GM12865 (cell line): ENCODE measurements around the gene MGAT5.
A peak's percentile ranks its signal among the peaks of the same experiment; 100 is the strongest.

Experiments
- DNase-seq: peaks from one replicate; pipeline ENCODE4 v3.0.0; 2010; ENCODE audit warnings: low read depth
- H3K4me3 ChIP-seq: 2 replicates; pipeline ENCODE4 v1.5.1; 2011; ENCODE audit warnings: mild to moderate bottlenecking, low read depth, low read length, control low read depth
- TF ChIP-seq, protein P1 (sequence below): IDR thresholded peaks from 2 replicates; pipeline ENCODE4 v1.5.1; 2011; ENCODE audit warnings: low read length, control low read depth, low read depth, inconsistent platforms; ENCODE audit not compliant: insufficient read depth; ENCODE audit errors: missing control alignments

Gene MGAT5

DNA sequence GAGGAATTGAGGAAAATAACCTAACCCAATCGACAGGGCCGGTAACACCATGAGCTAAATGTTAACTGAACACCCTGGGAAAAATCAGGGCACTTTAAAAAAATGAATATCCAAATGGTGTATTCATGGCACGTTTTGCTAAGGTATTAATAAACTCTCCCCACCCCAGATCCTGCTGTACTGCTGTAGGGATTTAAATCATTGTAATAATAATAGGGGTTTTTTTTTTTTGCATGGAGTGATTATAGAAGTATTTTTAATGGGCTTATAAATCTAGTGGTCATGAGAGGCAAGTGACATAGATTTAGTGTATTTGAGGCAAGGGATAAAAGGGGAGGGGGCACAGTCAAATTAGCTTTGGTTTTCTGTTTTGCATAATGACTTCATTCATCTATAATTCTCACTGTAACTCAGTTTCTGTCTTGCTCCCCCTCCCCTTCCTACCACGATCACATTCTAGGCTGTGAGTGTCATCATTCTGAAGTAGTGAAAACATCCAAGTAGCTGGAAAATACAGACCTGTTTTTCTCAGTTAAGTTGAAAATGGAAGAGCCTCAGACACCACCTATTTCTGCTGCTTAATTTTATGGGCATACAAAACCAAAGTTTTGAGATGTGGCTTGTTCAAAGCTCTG lies 18.2 kb upstream of the MGAT5 start:
- TF ChIP-seq, protein P1, sequence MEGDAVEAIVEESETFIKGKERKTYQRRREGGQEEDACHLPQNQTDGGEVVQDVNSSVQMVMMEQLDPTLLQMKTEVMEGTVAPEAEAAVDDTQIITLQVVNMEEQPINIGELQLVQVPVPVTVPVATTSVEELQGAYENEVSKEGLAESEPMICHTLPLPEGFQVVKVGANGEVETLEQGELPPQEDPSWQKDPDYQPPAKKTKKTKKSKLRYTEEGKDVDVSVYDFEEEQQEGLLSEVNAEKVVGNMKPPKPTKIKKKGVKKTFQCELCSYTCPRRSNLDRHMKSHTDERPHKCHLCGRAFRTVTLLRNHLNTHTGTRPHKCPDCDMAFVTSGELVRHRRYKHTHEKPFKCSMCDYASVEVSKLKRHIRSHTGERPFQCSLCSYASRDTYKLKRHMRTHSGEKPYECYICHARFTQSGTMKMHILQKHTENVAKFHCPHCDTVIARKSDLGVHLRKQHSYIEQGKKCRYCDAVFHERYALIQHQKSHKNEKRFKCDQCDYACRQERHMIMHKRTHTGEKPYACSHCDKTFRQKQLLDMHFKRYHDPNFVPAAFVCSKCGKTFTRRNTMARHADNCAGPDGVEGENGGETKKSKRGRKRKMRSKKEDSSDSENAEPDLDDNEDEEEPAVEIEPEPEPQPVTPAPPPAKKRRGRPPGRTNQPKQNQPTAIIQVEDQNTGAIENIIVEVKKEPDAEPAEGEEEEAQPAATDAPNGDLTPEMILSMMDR = no peak
- H3K4me3 ChIP-seq = no peak overlapping the region
- no peak for DNase-seq

- no peak for DNase-seq
- TF ChIP-seq, protein P1 = no peak
- H3K4me3 ChIP-seq = no peak overlapping the region
These were observed 15.5 kb upstream of the MGAT5 start for GRCh38 chr2:134238371-134238770.

DNA sequence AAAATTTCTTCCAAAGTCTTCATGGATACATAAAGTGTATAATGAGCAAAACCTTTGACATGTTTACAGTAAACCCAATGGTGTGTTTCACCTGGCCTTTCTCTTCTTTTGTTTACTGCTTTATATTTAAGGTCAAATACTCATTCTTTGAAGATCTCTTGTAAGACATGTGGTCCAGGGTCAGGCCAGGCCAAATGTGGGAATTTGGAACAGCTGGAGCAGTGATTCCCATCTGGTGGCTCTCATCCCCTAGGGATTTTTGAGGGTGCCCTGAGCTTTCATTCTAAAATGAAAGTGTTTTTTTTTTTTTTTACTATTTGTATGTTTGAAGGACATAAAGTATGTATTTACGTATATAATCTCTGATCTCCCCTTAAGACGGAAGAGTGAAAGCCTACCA lies 13.8 kb upstream of the MGAT5 start:
- no peak overlapping the region for H3K4me3 ChIP-seq
- TF ChIP-seq, protein P1 = no peak
- DNase-seq = no peak

GRCh38 chr2:134241911-134242310 lies 12.0 kb upstream of the MGAT5 start:
- TF ChIP-seq, protein P1 = no peak
- H3K4me3 ChIP-seq = no peak overlapping the region
- no peak for DNase-seq

- DNase-seq = no peak
- TF ChIP-seq, protein P1 = no peak
- no peak overlapping the region for H3K4me3 ChIP-seq
These were observed 10.6 kb upstream of the MGAT5 start for GRCh38 chr2:134243244-134243643.

- TF ChIP-seq, protein P1 = no peak
- H3K4me3 ChIP-seq = no peak overlapping the region
- no peak for DNase-seq
These were observed 9.8 kb upstream of the MGAT5 start for GRCh38 chr2:134244086-134244485.

- TF ChIP-seq, protein P1 = peak; percentile 17
- DNase-seq = peak; percentile 42
- H3K4me3 ChIP-seq = no peak overlapping the region
These were observed 9.3 kb upstream of the MGAT5 start for GRCh38 chr2:134244587-134244986.
